K562 (cell line): ENCODE results near the gene GALNT18.

Source experiments
- BCL6 ChIP-seq: fragments of 250-450 bp; sonication (Bioruptor Pico); IDR thresholded peaks from 2 replicates; pipeline ENCODE4 v1.4.0; 2020
- ELF1 ChIP-seq: fragments of 200-800 bp; sonication (Bioruptor generic); IDR thresholded peaks from 2 replicates; pipeline ENCODE4 v1.6.1; 2016; ENCODE audit warnings: missing genetic modification characterization, missing compliant biosample characterization
- EP300 ChIP-seq: IDR thresholded peaks from 2 replicates; pipeline ENCODE4 v1.6.1; 2012; ENCODE audit warnings: low read length, improper control_type of control experiment
- ESRRA ChIP-seq: fragments of 450-650 bp; IDR thresholded peaks from 2 replicates; pipeline ENCODE4 v1.6.1; 2014; ENCODE audit warnings: low read depth, mild to moderate bottlenecking, moderate library complexity, borderline replicate concordance
- NBN ChIP-seq: fragments of 450-650 bp; IDR thresholded peaks from 2 replicates; pipeline ENCODE4 v1.6.1; 2016; ENCODE audit warnings: low read depth, mild to moderate bottlenecking
- NFIX ChIP-seq: fragments of 250-450 bp; sonication (Bioruptor Pico); IDR thresholded peaks from 2 replicates; pipeline ENCODE4 v1.4.0; 2020; ENCODE audit warnings: low read depth, mild to moderate bottlenecking, moderate library complexity
- SPI1 ChIP-seq: IDR thresholded peaks from 2 replicates; pipeline ENCODE4 v1.6.1; 2011; ENCODE audit warnings: low read depth, low read length, control low read depth, borderline replicate concordance
- TEAD4 ChIP-seq, 2 experiments: sonication (generic) in 1 of 2; formaldehyde crosslinking in 1 of 2; IDR thresholded peaks; 2 replicates each; pipeline versions ENCODE4 v1.6.1 to v1.8.0; 2012 to 2022; ENCODE audit warnings: borderline replicate concordance in 1 of 2, inconsistent platforms in 1 of 2, low read length in 1 of 2, mild to moderate bottlenecking in 1 of 2, missing genetic modification reagents in 1 of 2
- ZNF174 ChIP-seq: fragments of 250-450 bp; sonication (Bioruptor Pico); IDR thresholded peaks from 2 replicates; pipeline ENCODE4 v1.4.0; 2020; ENCODE audit warnings: mild to moderate bottlenecking
- ZNF318 ChIP-seq, 2 experiments: fragments of 450-650 bp; IDR thresholded peaks; 2 replicates each; pipeline ENCODE4 v1.6.1; 2016; ENCODE audit warnings: mild to moderate bottlenecking in 2 of 2, borderline replicate concordance in 1 of 2, low read depth in 1 of 2, moderate library complexity in 1 of 2
- ZNF449 ChIP-seq: fragments of 250-450 bp; sonication (Bioruptor Pico); IDR thresholded peaks from 2 replicates; pipeline ENCODE4 v1.8.0; 2022; ENCODE audit warnings: moderate library complexity, mild to moderate bottlenecking, inconsistent platforms

GRCh38 chr11:11522591-11522990, 99.2 kb downstream of the GALNT18 start:
- no peak for TF ChIP-seq EP300
- no peak for TF ChIP-seq BCL6 (CRISPR knock-in tag)
- TF ChIP-seq ESRRA: no peak
- no peak for TF ChIP-seq NFIX
- TF ChIP-seq ZNF318 (IDR thresholded peaks at IDR 0.05; ENCODE audit: borderline replicate concordance in 1 of 2, low read depth in 1 of 2): no peak
- no peak for TF ChIP-seq ELF1
- no peak for TF ChIP-seq SPI1
- TF ChIP-seq NBN: no peak
- TF ChIP-seq TEAD4 (IDR thresholded peaks at IDR 0.05; ENCODE audit: low read length): no peak
- TF ChIP-seq TEAD4 (CRISPR knock-in tag; IDR thresholded peaks at IDR 0.05; ENCODE audit: borderline replicate concordance): no peak
- TF ChIP-seq ZNF174: no peak
- no peak for TF ChIP-seq ZNF449 (CRISPR knock-in tag)
